ENCODE data around the gene P2RY8. TPM values are rescaled to one million over a fixed set of nuclear protein-coding genes. Genes with fewer than 3 reads are reported as not detected.

Gene P2RY8
- total RNA-seq, 2 donors from 2014 or later: 0.93 to 1.3 TPM

GRCh38 chrX:1464041-1464970 is 72.7 kb downstream of the P2RY8 start:
- H3K4me3 ChIP-seq: no peak overlapping the region
- peaks cover 0 to 4% of the 10 kb centered on the region in 2 donors for H3K27me3 ChIP-seq
- DNase-seq (ENCODE audit: low spot score): peak; percentile 48
- no peaks in the 10 kb centered on the region for H3K36me3 ChIP-seq
- H3K9me3 ChIP-seq: no peaks in the 10 kb centered on the region
- no peak for TF ChIP-seq CTCF (IDR thresholded peaks at IDR 0.05)
- H3K27ac ChIP-seq: no peak overlapping the region
- peaks cover 0 to 6% of the 10 kb centered on the region in 2 donors for H3K4me1 ChIP-seq

- no peaks in the 10 kb centered on the region for H3K9me3 ChIP-seq
- no peak for DNase-seq (ENCODE audit: low spot score)
- no peak overlapping the region for H3K4me3 ChIP-seq
- H3K36me3 ChIP-seq: no peaks in the 10 kb centered on the region
- H3K4me1 ChIP-seq: peaks cover 0 to 6% of the 10 kb centered on the region in 2 donors
- peaks cover 0 to 4% of the 10 kb centered on the region in 2 donors for H3K27me3 ChIP-seq
- peak overlapping the region in 1 of 2 donors; percentile 30 for H3K27ac ChIP-seq
- TF ChIP-seq CTCF (IDR thresholded peaks at IDR 0.05): no peak
Observed at GRCh38 chrX:1463581-1463980, 73.4 kb downstream of the P2RY8 start.

GRCh38 chrX:1462596-1463251 is 74.3 kb downstream of the P2RY8 start:
- Histone ChIP-seq H3K9me3 (no peaks in the 10 kb centered on the region), H3K4me3 (no peak overlapping the region), H3K4me1 (peaks cover 0 to 6% of the 10 kb centered on the region in 2 donors), H3K36me3 (no peaks in the 10 kb centered on the region), H3K27ac (peak overlapping the region in 1 of 2 donors; percentile 30), H3K27me3 (peaks cover 0 to 4% of the 10 kb centered on the region in 2 donors)
- peak; percentile 58 for DNase-seq (ENCODE audit: low spot score)
- no peak for TF ChIP-seq CTCF (IDR thresholded peaks at IDR 0.05)

- no peak for TF ChIP-seq CTCF (IDR thresholded peaks at IDR 0.05)
- H3K27me3 ChIP-seq: peaks cover 0 to 4% of the 10 kb centered on the region in 2 donors
- no peaks in the 10 kb centered on the region for H3K9me3 ChIP-seq
- no peaks in the 10 kb centered on the region for H3K36me3 ChIP-seq
- no peak for DNase-seq (ENCODE audit: low spot score)
- peaks cover 0 to 6% of the 10 kb centered on the region in 2 donors for H3K4me1 ChIP-seq
- H3K27ac ChIP-seq: no peak overlapping the region
- no peak overlapping the region for H3K4me3 ChIP-seq
Observed at GRCh38 chrX:1462110-1462509, 74.9 kb downstream of the P2RY8 start.

- Histone ChIP-seq H3K4me3 (no peak overlapping the region), H3K27ac (no peak overlapping the region), H3K27me3 (no peaks in the 10 kb centered on the region), H3K9me3 (no peaks in the 10 kb centered on the region), H3K36me3 (no peaks in the 10 kb centered on the region), H3K4me1 (peaks cover 0 to 16% of the 10 kb centered on the region in 2 donors)
- DNase-seq (ENCODE audit: low spot score): no peak
- no peak for TF ChIP-seq CTCF (IDR thresholded peaks at IDR 0.05)
Observed at GRCh38 chrX:1455948-1456280, 81.1 kb downstream of the P2RY8 start.

Data from right atrium auricular region (tissue), 2 donors.